WTC11 (cell line): ENCODE measurements around the gene KCNT2.

ENCODE experiments used
- ATF6 ChIP-seq: sonication (generic); formaldehyde crosslinking; IDR thresholded peaks from 2 replicates; pipeline ENCODE4 v1.8.1; 2023; ENCODE audit warnings: mild to moderate bottlenecking, missing genetic modification reagents
- CTCF ChIP-seq: fragments of 200-600 bp; IDR thresholded peaks from 2 replicates; pipeline ENCODE4 v1.8.0; 2022; ENCODE audit warnings: antibody characterized with exemption
- E2F4 ChIP-seq: sonication (generic); formaldehyde crosslinking; IDR thresholded peaks from 2 replicates; pipeline ENCODE4 v1.8.1; 2022; ENCODE audit warnings: low read depth, mild to moderate bottlenecking, moderate library complexity, missing genetic modification reagents, borderline replicate concordance
- ETV6 ChIP-seq: sonication (generic); formaldehyde crosslinking; IDR thresholded peaks from 2 replicates; pipeline ENCODE4 v1.8.1; 2022; ENCODE audit warnings: mild to moderate bottlenecking, missing genetic modification reagents
- FOXP4 ChIP-seq: sonication (generic); formaldehyde crosslinking; IDR thresholded peaks from 2 replicates; pipeline ENCODE4 v1.8.0; 2022; ENCODE audit warnings: mild to moderate bottlenecking, missing genetic modification reagents
- JUN ChIP-seq: sonication (generic); formaldehyde crosslinking; IDR thresholded peaks from 2 replicates; pipeline ENCODE4 v1.8.0; 2023; ENCODE audit warnings: mild to moderate bottlenecking, missing genetic modification reagents
- MAX ChIP-seq: sonication (generic); formaldehyde crosslinking; IDR thresholded peaks from 2 replicates; pipeline ENCODE4 v1.8.0; 2022; ENCODE audit warnings: mild to moderate bottlenecking, missing genetic modification reagents
- NFYB ChIP-seq: sonication (generic); formaldehyde crosslinking; conservative IDR thresholded peaks from 2 replicates; pipeline ENCODE4 v1.8.0; 2022; ENCODE audit warnings: low read depth, missing genetic modification reagents
- NR3C1 ChIP-seq: sonication (generic); formaldehyde crosslinking; conservative IDR thresholded peaks from 2 replicates; pipeline ENCODE4 v1.8.1; 2023; ENCODE audit warnings: low read depth, mild to moderate bottlenecking, missing genetic modification reagents
- PREB ChIP-seq: sonication (generic); formaldehyde crosslinking; IDR thresholded peaks from 2 replicates; pipeline ENCODE4 v1.8.1; 2022; ENCODE audit warnings: mild to moderate bottlenecking, missing genetic modification reagents, moderate library complexity, borderline replicate concordance
- ZBTB21 ChIP-seq: sonication (generic); formaldehyde crosslinking; IDR thresholded peaks from 2 replicates; pipeline ENCODE4 v1.8.1; 2023; ENCODE audit warnings: mild to moderate bottlenecking, missing genetic modification reagents, borderline replicate concordance
- ZNF281 ChIP-seq: sonication (generic); formaldehyde crosslinking; IDR thresholded peaks from 2 replicates; pipeline ENCODE4 v1.8.0; 2023; ENCODE audit warnings: mild to moderate bottlenecking, missing genetic modification reagents

GRCh38 chr1:196598942-196599748 is 9.1 kb downstream of the KCNT2 start:
- TF ChIP-seq PREB (CRISPR knock-in tag) (no peak), JUN (CRISPR knock-in tag) (no peak), CTCF (no peak), ATF6 (no peak), MAX (CRISPR knock-in tag) (no peak), FOXP4 (no peak), NR3C1 (CRISPR knock-in tag) (no peak), ZNF281 (CRISPR knock-in tag) (no peak), ZBTB21 (CRISPR knock-in tag) (no peak), NFYB (CRISPR knock-in tag) (no peak), E2F4 (CRISPR knock-in tag) (no peak), ETV6 (CRISPR knock-in tag) (no peak)
